Lower lobe of right lung (tissue), 2 donors: Measurements from ENCODE around the gene IL17RA. TPM values are rescaled to one million over a fixed set of nuclear protein-coding genes. Genes with fewer than 3 reads are reported as not detected.
A peak's percentile ranks its signal among the peaks of the same experiment; 100 is the strongest.

ENCODE experiments used
- ATAC-seq, 2 donors: fragments of 200-7000 bp; cut with Tn5 transposase; one replicate each; pipeline ENCODE4 v1.9.1; 2020 to 2022; ENCODE audit warnings: mild to moderate bottlenecking in 2 of 2, moderate library complexity in 2 of 2
- DNase-seq: peaks from one replicate; pipeline ENCODE4 v3.0.0-alpha.2; 2020
- H3K27ac ChIP-seq: fragments of 200-600 bp; one replicate; pipeline ENCODE4 v1.8.0; 2022
- H3K27me3 ChIP-seq: fragments of 200-600 bp; one replicate; pipeline ENCODE4 v1.8.0; 2022; ENCODE audit warnings: low read depth
- H3K36me3 ChIP-seq: fragments of 200-600 bp; one replicate; pipeline ENCODE4 v1.8.0; 2022; ENCODE audit warnings: mild to moderate bottlenecking
- H3K4me1 ChIP-seq: fragments of 200-600 bp; one replicate; pipeline ENCODE4 v1.8.0; 2022
- H3K4me3 ChIP-seq: fragments of 200-600 bp; one replicate; pipeline ENCODE4 v1.8.0; 2022; ENCODE audit warnings: mild to moderate bottlenecking
- H3K9me3 ChIP-seq: fragments of 200-600 bp; one replicate; pipeline ENCODE4 v1.8.0; 2022
- intact Hi-C: fragments of 100-400 bp; cut with DNase I; formaldehyde crosslinking; loops from one replicate; pipeline ENCODE4 v1.11.0; 2022
- total RNA-seq: library from RNA; stranded (reverse); fragmentation: NEBNext Ultra II Directional; extraction: Animal tissue kit (Norgen Biotek cat#: 25700); gene quantifications from one replicate; pipeline ENCODE4 v1.2.1, GENCODE V29; 2021
- TF ChIP-seq, protein P1 (sequence below): fragments of 200-600 bp; IDR thresholded peaks from one replicate; pipeline ENCODE4 v1.8.0; 2022; ENCODE audit warnings: antibody characterized with exemption, mild to moderate bottlenecking
- donor health status: DM: no; HTN: yes; CAD: no; lungs with severe emphysema.

Gene IL17RA
- total RNA-seq, 1 donor from 2014 or later: 54.8 TPM

DNA sequence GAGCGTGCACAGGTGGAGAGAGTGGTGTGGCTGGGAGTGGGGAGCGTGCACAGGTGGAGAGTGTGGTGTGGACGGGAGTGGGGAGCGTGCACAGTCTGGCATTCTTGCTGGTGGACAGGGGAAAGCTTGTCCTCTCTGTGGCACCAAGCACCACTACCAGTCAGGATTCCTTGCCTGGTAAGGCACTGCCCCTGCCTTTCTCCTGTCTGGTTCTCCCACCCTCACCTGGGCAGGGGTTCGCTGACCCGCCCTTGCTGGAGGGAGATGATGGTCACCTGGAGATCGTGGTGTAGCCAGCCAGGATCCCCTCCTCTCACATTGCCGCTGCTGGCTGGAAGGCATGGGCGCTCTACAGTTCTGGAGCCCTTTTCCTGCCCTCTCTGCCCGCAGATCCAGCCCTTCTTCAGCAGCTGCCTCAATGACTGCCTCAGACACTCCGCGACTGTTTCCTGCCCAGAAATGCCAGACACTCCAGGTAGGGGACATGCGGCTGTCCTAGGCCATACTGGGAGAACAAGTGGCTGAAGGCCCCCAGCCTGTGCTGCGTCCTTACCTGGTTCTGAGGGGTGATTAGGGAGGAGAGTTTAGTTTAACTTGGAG is 19.6 kb downstream of the IL17RA start:
- Histone ChIP-seq H3K36me3 (peaks cover 93% of the 10 kb centered on the region), H3K4me3 (no peak overlapping the region), H3K9me3 (no peaks in the 10 kb centered on the region), H3K4me1 (peaks cover 47% of the 10 kb centered on the region), H3K27ac (no peak overlapping the region), H3K27me3 (no peaks in the 10 kb centered on the region)
- intact Hi-C loops: no loop called here
- no peak for ATAC-seq
- no peak for DNase-seq
- TF ChIP-seq, protein P1, sequence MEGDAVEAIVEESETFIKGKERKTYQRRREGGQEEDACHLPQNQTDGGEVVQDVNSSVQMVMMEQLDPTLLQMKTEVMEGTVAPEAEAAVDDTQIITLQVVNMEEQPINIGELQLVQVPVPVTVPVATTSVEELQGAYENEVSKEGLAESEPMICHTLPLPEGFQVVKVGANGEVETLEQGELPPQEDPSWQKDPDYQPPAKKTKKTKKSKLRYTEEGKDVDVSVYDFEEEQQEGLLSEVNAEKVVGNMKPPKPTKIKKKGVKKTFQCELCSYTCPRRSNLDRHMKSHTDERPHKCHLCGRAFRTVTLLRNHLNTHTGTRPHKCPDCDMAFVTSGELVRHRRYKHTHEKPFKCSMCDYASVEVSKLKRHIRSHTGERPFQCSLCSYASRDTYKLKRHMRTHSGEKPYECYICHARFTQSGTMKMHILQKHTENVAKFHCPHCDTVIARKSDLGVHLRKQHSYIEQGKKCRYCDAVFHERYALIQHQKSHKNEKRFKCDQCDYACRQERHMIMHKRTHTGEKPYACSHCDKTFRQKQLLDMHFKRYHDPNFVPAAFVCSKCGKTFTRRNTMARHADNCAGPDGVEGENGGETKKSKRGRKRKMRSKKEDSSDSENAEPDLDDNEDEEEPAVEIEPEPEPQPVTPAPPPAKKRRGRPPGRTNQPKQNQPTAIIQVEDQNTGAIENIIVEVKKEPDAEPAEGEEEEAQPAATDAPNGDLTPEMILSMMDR: no peak

DNA sequence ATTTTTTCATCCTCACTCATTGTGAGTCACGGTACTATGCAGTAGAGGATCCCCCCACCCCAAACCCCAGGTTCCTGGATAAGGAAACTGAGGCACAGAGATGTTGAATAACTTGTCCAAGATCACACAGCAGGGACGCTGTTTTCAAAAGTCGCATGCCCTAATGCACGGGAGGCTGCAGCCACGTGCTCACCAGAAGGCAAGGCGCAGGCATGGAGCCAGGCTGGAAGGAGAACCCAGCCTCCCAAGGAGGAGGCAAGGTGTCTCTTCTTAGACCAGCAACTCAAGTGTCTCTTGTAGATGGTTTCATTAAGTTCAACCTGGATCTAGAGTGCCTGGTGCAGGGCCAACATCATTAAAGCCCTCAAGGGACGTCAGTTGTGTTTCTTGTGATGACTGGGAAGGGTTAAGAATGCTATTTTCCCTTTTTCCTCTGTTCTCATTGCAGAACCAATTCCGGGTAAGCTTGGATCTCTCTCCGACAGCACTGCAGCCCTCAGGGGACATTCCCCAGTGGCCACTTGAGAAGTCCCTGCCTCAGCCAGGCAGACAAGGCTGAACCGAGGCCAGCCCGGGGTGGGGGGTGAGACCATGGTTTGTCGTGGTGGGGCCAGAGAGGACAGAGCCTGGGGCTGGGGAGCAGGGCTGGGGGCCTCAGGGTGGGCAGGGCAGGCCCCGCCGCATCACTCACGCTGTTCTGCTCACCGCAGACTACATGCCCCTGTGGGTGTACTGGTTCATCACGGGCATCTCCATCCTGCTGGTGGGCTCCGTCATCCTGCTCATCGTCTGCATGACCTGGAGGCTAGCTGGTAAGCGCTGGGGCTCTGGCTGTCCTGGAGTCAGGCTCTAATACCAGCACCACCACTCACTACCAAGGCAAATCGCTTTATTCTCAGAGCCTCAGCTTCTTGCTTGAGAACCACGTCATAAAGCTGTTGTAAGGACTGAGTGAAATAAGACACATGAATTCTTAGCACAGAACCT is 20.6 kb downstream of the IL17RA start:
- intact Hi-C loops: no loop called here
- H3K4me1 ChIP-seq: peaks cover 42% of the 10 kb centered on the region
- no peaks in the 10 kb centered on the region for H3K27me3 ChIP-seq
- no peak overlapping the region for H3K27ac ChIP-seq
- no peak for DNase-seq
- no peaks in the 10 kb centered on the region for H3K9me3 ChIP-seq
- ATAC-seq: no peak
- H3K36me3 ChIP-seq: peaks cover 92% of the 10 kb centered on the region
- no peak overlapping the region for H3K4me3 ChIP-seq
- TF ChIP-seq, protein P1: no peak

DNA sequence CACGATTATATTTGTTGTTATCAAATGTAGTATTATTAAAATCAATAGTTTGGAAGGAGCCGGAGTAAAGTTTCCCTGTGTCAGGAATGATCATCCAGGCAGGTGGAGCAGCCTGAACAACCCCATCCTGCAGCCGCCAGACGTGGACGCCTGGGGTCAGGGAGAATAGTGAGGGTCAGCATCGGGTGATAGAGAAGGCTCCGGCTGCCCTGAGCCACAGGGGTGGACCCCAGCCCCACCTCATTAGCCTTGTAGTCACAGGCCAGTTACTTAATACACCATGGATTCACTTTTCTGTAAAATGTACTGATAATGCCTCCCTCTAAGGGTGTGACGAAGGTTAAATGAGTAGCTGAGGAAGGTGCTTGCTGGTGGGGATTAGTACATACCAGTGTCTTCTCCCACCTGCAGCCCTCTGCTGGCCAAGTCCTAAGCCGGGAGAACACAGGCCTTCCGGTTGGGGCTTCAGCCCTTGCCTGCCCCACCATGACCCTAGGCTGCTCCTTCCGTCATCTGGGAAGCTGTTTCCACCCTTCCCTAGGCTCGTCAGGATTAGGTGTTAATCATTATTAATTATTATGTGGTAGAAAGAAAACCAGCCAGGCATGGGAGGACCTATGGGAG is 21.5 kb downstream of the IL17RA start:
- DNase-seq (no peak), ATAC-seq (peak; percentile 8 to 27)
- no peaks in the 10 kb centered on the region for H3K9me3 ChIP-seq
- H3K36me3 ChIP-seq: peaks cover 86% of the 10 kb centered on the region
- no peaks in the 10 kb centered on the region for H3K27me3 ChIP-seq
- TF ChIP-seq, protein P1: no peak
- peak overlapping the region; percentile 11 for H3K27ac ChIP-seq
- peak overlapping the region; percentile 21 for H3K4me3 ChIP-seq
- H3K4me1 ChIP-seq: peaks cover 34% of the 10 kb centered on the region
- intact Hi-C loops: no loop called here

DNA sequence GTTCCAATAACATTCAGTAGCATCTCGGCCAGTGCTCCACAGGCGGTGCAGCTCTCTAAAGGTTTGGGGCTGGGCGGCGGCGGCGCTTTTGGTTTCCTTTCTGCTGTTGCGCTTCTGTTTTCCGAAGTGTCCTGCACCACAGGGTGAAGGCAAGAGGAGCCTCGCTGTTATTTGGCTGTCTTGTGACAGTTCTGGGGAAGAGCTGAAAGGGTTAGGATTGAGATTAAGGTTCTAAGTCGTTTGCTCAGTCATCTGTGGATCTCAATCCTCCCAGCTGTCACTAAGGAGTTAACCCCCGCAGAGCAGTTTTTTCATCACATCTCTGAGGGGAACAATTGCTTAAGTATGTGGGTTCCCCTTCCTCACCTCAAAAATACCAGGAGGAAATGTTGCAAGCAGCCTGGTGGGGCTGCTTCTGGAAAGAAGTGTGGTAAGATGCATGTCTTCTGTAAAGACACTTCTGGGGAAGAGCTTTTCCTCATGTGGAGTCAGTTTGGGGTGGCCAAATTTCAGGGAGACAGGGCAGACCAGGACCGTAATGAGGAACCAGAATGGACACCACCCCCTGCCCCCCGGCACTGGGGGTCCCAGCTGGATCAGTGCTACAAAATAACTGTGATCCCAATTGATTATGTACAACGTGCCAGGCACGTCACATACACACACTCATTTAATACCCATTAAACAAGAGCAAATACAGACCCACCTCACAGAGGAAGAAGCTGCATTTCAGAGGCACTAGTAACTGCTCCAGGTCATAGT is 22.2 kb downstream of the IL17RA start:
- Histone ChIP-seq H3K36me3 (peaks cover 79% of the 10 kb centered on the region), H3K27me3 (no peaks in the 10 kb centered on the region), H3K9me3 (no peaks in the 10 kb centered on the region), H3K27ac (peak overlapping the region; percentile 11), H3K4me1 (peaks cover 27% of the 10 kb centered on the region), H3K4me3 (peak overlapping the region; percentile 21)
- intact Hi-C loops: no loop called here
- peak; percentile 63 for DNase-seq
- peak; percentile 49 to 61 for ATAC-seq
- TF ChIP-seq, protein P1: no peak

DNA sequence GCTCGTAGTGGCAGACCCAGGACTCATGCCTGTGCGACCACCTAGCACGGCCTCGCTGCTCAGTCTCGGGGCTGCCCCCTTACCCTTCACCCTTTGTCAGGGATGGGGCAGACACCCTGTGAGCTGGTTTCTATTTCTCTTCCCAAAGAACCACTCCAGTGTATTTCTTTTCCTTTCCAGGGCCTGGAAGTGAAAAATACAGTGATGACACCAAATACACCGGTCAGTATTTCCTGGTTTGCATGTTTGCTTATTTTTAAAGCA is 22.7 kb downstream of the IL17RA start:
- no peak overlapping the region for H3K4me3 ChIP-seq
- no peaks in the 10 kb centered on the region for H3K9me3 ChIP-seq
- ATAC-seq: no peak
- H3K27me3 ChIP-seq: no peaks in the 10 kb centered on the region
- H3K27ac ChIP-seq: no peak overlapping the region
- intact Hi-C loops: no loop called here
- H3K36me3 ChIP-seq: peaks cover 74% of the 10 kb centered on the region
- no peak for DNase-seq
- TF ChIP-seq, protein P1: no peak
- peaks cover 25% of the 10 kb centered on the region for H3K4me1 ChIP-seq
